ENCODE measurements around the gene TMC3.

DNA sequence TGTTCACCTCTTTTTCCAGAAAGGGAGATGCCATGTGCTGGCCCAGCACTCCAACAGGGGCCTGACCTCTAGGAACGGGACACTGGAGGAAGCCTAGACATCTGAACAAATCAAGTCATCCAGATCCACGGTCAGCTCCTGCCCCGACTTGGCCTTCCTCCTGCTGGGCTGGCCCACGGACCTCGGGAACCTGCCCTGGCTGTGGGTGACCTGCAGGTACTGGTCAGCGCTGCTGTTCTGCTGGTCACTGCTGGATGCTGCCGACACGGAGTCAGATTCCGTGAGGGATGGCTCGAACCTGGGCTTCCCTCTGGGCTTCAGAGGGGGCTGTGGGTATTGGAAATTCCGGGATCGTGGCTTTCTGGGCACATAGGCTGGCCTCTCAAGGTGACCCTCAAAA lies 41.7 kb downstream of the TMC3 start:
- TF ChIP-seq, protein P1, sequence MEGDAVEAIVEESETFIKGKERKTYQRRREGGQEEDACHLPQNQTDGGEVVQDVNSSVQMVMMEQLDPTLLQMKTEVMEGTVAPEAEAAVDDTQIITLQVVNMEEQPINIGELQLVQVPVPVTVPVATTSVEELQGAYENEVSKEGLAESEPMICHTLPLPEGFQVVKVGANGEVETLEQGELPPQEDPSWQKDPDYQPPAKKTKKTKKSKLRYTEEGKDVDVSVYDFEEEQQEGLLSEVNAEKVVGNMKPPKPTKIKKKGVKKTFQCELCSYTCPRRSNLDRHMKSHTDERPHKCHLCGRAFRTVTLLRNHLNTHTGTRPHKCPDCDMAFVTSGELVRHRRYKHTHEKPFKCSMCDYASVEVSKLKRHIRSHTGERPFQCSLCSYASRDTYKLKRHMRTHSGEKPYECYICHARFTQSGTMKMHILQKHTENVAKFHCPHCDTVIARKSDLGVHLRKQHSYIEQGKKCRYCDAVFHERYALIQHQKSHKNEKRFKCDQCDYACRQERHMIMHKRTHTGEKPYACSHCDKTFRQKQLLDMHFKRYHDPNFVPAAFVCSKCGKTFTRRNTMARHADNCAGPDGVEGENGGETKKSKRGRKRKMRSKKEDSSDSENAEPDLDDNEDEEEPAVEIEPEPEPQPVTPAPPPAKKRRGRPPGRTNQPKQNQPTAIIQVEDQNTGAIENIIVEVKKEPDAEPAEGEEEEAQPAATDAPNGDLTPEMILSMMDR (conservative IDR thresholded peaks at IDR 0.05) = no peak
- no peak for TF ChIP-seq EZH2 (IDR thresholded peaks at IDR 0.05; ENCODE audit: low read depth)
